ENCODE results near the gene VMAC. TPM values are rescaled to one million over a fixed set of nuclear protein-coding genes. Genes with fewer than 3 reads are reported as not detected.
A peak's percentile ranks its signal among the peaks of the same experiment; 100 is the strongest.

VMAC gene
- total and polyA plus RNA-seq, 2 donors (not counting 3 experiments of a cell fraction or from before 2014, with no cell fraction given): 4.7 to 6.9 TPM

GRCh38 chr19:5943045-5943444, 38.4 kb downstream of the VMAC start:
- dilution Hi-C loops (cut with MboI; ENCODE audit: extremely low pct_ligation_motif_present, low sequenced_read_pairs): no loop called here
- CTCF ChIA-PET: interaction anchor here (0.7 to 1.9 kb wide), 3 partner anchors 8 to 25 kb away, joined by 3 to 6 read pairs (median 5); no protein-coding TSS in a partner anchor
- no TSS peak for BruUV-seq (replicated peaks)
- intact Hi-C loops (cut with micrococcal nuclease): no loop called here
- Histone ChIP-seq H3K9ac (replicated peaks; ENCODE audit: extremely low read depth, insufficient read depth, low read length) (no peak overlapping the region), H3K27me3 (ENCODE audit: control insufficient read depth in 2 of 2, insufficient read depth in 2 of 2, low read length in 2 of 2) (no peaks in the 10 kb centered on the region), H3K27ac (ENCODE audit: insufficient read depth, low read depth, low read length) (no peak overlapping the region), H3K9me3 (replicated peaks; ENCODE audit: control insufficient read depth, insufficient read depth, low read length) (no peaks in the 10 kb centered on the region), H3K36me3 (ENCODE audit: control insufficient read depth in 2 of 2, extremely low read depth in 1 of 2, insufficient read depth in 2 of 2, low read length in 2 of 2) (peaks cover 4 to 14% of the 10 kb centered on the region in 2 experiments), H3K4me3 (replicated peaks in 1 of 3; ENCODE audit: insufficient read depth in 1 of 3, low read depth in 1 of 3, low read length in 3 of 3) (no peak overlapping the region), H4K20me1 (replicated peaks; ENCODE audit: control insufficient read depth, extremely low read depth, insufficient read depth, low read length) (no peaks in the 10 kb centered on the region), H3K9me1 (replicated peaks; ENCODE audit: control insufficient read depth, extremely low read depth, insufficient read depth, low read length) (no peaks in the 10 kb centered on the region), H3K4me2 (ENCODE audit: insufficient read depth, low read length) (no peak overlapping the region), H3K4me1 (ENCODE audit: control insufficient read depth, extremely low read depth, insufficient read depth, low read length) (no peaks in the 10 kb centered on the region), H3K79me2 (ENCODE audit: control insufficient read depth, insufficient read depth, low read length) (peaks cover 10% of the 10 kb centered on the region), H2AFZ (ENCODE audit: low read depth, low read length) (no peak overlapping the region)
- POLR2A ChIA-PET: no interaction called here
- no peak for TF ChIP-seq GATA2 (IDR thresholded peaks at IDR 0.05; ENCODE audit: insufficient read depth, insufficient read length, low read depth, low read length)
- TF ChIP-seq POLR2A (IDR thresholded peaks at IDR 0.05; ENCODE audit: low read depth, low read length): no peak
- TF ChIP-seq MAX (IDR thresholded peaks at IDR 0.05; ENCODE audit: insufficient read depth, insufficient read length): no peak
- no peak for TF ChIP-seq EZH2 (IDR thresholded peaks at IDR 0.05; ENCODE audit: borderline replicate concordance, low read depth, low read length, severe bottlenecking)
- TF ChIP-seq MYC (IDR thresholded peaks at IDR 0.05; ENCODE audit: low read depth, low read length): no peak
- TF ChIP-seq JUN (IDR thresholded peaks at IDR 0.05; ENCODE audit: borderline replicate concordance, insufficient read depth, insufficient read length, low read depth): no peak
- DNase-seq (ENCODE audit: low read depth, low spot score) (no peak), FAIRE-seq (no peak)

- intact Hi-C loops (cut with micrococcal nuclease): no loop called here
- FAIRE-seq: no peak
- TF ChIP-seq POLR2A (IDR thresholded peaks at IDR 0.05; ENCODE audit: low read depth, low read length): no peak
- peak; percentile 14 for TF ChIP-seq JUN (IDR thresholded peaks at IDR 0.05; ENCODE audit: borderline replicate concordance, insufficient read depth, insufficient read length, low read depth)
- Histone ChIP-seq H3K79me2 (ENCODE audit: control insufficient read depth, insufficient read depth, low read length) (peaks cover 10% of the 10 kb centered on the region), H3K27ac (ENCODE audit: insufficient read depth, low read depth, low read length) (no peak overlapping the region), H3K36me3 (ENCODE audit: control insufficient read depth in 2 of 2, extremely low read depth in 1 of 2, insufficient read depth in 2 of 2, low read length in 2 of 2) (peaks cover 4 to 14% of the 10 kb centered on the region in 2 experiments), H3K27me3 (ENCODE audit: control insufficient read depth in 2 of 2, insufficient read depth in 2 of 2, low read length in 2 of 2) (no peaks in the 10 kb centered on the region), H3K9ac (replicated peaks; ENCODE audit: extremely low read depth, insufficient read depth, low read length) (no peak overlapping the region), H3K4me1 (ENCODE audit: control insufficient read depth, extremely low read depth, insufficient read depth, low read length) (no peaks in the 10 kb centered on the region), H3K9me3 (replicated peaks; ENCODE audit: control insufficient read depth, insufficient read depth, low read length) (no peaks in the 10 kb centered on the region), H4K20me1 (replicated peaks; ENCODE audit: control insufficient read depth, extremely low read depth, insufficient read depth, low read length) (no peaks in the 10 kb centered on the region), H3K4me2 (ENCODE audit: insufficient read depth, low read length) (no peak overlapping the region), H2AFZ (ENCODE audit: low read depth, low read length) (no peak overlapping the region), H3K4me3 (replicated peaks in 1 of 3; ENCODE audit: insufficient read depth in 1 of 3, low read depth in 1 of 3, low read length in 3 of 3) (no peak overlapping the region), H3K9me1 (replicated peaks; ENCODE audit: control insufficient read depth, extremely low read depth, insufficient read depth, low read length) (no peaks in the 10 kb centered on the region)
- BruUV-seq (replicated peaks): no TSS peak
- DNase-seq (ENCODE audit: low read depth, low spot score): no peak
- POLR2A ChIA-PET: no interaction called here
- CTCF ChIA-PET: interaction anchor here (0.6 to 1.9 kb wide), 2 partner anchors 23 to 170 kb away, joined by 3 to 5 read pairs; no protein-coding TSS in a partner anchor
- dilution Hi-C loops (cut with MboI; ENCODE audit: extremely low pct_ligation_motif_present, low sequenced_read_pairs): no loop called here
Observed at GRCh38 chr19:5943623-5944022, 39.0 kb downstream of the VMAC start.
